ENCODE data around the gene HSD17B1.

DNA sequence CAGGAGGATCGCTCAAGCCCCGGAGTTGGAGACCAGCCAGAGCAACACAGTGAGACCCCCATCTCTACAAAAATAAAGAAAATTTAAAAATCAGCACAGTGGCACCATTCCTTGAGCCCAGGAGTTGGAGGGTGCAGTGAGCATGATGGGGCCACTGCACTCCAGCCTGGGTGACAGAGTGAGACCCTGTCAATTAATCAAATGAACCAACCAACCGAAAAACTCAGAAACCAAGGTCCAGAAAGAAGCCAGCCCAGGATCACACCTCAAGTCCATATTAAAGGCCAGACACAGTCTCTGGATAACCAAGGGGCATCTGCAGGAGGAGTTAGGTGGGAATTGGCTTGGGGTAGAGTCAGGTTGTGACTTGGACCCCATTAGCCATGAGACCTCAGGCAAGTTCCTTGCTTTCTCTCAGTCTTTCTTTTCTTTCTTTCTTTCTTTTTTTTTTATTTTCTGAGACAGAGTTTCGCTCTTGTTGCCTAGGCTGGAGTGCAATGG lies 2.4 kb downstream of the HSD17B1 start:
- TF ChIP-seq, protein P1, sequence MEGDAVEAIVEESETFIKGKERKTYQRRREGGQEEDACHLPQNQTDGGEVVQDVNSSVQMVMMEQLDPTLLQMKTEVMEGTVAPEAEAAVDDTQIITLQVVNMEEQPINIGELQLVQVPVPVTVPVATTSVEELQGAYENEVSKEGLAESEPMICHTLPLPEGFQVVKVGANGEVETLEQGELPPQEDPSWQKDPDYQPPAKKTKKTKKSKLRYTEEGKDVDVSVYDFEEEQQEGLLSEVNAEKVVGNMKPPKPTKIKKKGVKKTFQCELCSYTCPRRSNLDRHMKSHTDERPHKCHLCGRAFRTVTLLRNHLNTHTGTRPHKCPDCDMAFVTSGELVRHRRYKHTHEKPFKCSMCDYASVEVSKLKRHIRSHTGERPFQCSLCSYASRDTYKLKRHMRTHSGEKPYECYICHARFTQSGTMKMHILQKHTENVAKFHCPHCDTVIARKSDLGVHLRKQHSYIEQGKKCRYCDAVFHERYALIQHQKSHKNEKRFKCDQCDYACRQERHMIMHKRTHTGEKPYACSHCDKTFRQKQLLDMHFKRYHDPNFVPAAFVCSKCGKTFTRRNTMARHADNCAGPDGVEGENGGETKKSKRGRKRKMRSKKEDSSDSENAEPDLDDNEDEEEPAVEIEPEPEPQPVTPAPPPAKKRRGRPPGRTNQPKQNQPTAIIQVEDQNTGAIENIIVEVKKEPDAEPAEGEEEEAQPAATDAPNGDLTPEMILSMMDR (IDR thresholded peaks at IDR 0.05; ENCODE audit: extremely low read depth in 1 of 2, insufficient read depth in 1 of 2, low read depth in 1 of 2, low read length in 2 of 2) = no peak
- no peak for TF ChIP-seq POLR2A (IDR thresholded peaks at IDR 0.05; ENCODE audit: low read depth, low read length)
- TF ChIP-seq EZH2 (IDR thresholded peaks at IDR 0.05; ENCODE audit: borderline replicate concordance, low read depth, low read length, severe bottlenecking) = no peak
- TF ChIP-seq, protein P2, sequence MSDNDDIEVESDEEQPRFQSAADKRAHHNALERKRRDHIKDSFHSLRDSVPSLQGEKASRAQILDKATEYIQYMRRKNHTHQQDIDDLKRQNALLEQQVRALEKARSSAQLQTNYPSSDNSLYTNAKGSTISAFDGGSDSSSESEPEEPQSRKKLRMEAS (IDR thresholded peaks at IDR 0.05; ENCODE audit: insufficient read depth, insufficient read length) = no peak
- TF ChIP-seq POLR2AphosphoS5 (IDR thresholded peaks at IDR 0.05; ENCODE audit: insufficient read depth, low read depth, low read length) = no peak
- TF ChIP-seq MYC (IDR thresholded peaks at IDR 0.05; ENCODE audit: low read depth, low read length) = no peak
